ENCODE data around the gene MFAP5. TPM values are rescaled to one million over a fixed set of nuclear protein-coding genes. Genes with fewer than 3 reads are reported as not detected.

The MFAP5 gene, protein sequence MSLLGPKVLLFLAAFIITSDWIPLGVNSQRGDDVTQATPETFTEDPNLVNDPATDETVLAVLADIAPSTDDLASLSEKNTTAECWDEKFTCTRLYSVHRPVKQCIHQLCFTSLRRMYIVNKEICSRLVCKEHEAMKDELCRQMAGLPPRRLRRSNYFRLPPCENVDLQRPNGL
- total RNA-seq (2022): not detected in 2 replicates
- percentile 10 among the genes with signal in this experiment for Bru-seq, nascent RNA
- BruChase-seq, experiment 1, labeled RNA remaining after a 6-hour chase: not detected
- percentile 5 among the genes with signal in this experiment for BruChase-seq, experiment 2, labeled RNA remaining after a 2-hour chase
- long read RNA-seq, partial matches to known transcripts: 1 of 1 reads
- long read RNA-seq, other reads (novel, unspliced or antisense): 0 of 1 reads

DNA sequence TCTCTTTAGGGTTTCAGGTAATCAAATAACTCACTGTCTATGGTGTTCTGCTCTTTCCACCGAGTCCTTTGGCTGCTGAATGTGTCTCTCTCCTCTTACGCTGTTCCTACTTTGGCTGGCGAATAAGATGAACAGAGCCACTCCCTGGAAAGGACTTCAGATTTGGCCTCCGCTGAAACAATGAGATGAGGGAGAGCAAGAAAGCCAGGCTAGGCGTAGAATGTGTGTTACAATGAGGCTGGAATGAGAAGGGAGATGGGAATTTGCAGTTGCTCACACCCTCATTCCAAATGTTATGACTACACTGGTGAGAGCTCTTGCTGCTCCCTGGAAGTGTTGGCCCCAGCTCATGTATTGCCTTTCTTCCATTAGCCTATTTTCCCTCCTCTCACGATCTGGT lies at the start of gene MFAP5:
TSS of gene MFAP5 (minus strand) at position 234 of the 400 bp plus-strand sequence. CDS start 722 bp downstream, outside the sequence.
- H3K4me3 Mint-ChIP-seq (ENCODE audit: low read depth, unreplicated experiment): no peak within 1 kb of the TSS
- peaks cover 13% of the 10 kb centered on the region for H3K27me3 Mint-ChIP-seq (ENCODE audit: unreplicated experiment)
- H3K27ac Mint-ChIP-seq (ENCODE audit: unreplicated experiment): no peak within 1 kb of the TSS
- H3K4me1 Mint-ChIP-seq (ENCODE audit: low read depth, unreplicated experiment): no peaks in the 10 kb centered on the region
- CTCF ChIA-PET: no interaction called here
- TF ChIP-seq, protein P1, sequence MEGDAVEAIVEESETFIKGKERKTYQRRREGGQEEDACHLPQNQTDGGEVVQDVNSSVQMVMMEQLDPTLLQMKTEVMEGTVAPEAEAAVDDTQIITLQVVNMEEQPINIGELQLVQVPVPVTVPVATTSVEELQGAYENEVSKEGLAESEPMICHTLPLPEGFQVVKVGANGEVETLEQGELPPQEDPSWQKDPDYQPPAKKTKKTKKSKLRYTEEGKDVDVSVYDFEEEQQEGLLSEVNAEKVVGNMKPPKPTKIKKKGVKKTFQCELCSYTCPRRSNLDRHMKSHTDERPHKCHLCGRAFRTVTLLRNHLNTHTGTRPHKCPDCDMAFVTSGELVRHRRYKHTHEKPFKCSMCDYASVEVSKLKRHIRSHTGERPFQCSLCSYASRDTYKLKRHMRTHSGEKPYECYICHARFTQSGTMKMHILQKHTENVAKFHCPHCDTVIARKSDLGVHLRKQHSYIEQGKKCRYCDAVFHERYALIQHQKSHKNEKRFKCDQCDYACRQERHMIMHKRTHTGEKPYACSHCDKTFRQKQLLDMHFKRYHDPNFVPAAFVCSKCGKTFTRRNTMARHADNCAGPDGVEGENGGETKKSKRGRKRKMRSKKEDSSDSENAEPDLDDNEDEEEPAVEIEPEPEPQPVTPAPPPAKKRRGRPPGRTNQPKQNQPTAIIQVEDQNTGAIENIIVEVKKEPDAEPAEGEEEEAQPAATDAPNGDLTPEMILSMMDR (IDR thresholded peaks at IDR 0.05; ENCODE audit: unreplicated experiment): no peak
- no peaks in the 10 kb centered on the region for H3K36me3 Mint-ChIP-seq (ENCODE audit: insufficient read depth, unreplicated experiment)
- DNase-seq: no peak
- intact Hi-C loops (cut with micrococcal nuclease; ENCODE audit: unreplicated experiment): no loop called here
- no peaks in the 10 kb centered on the region for H3K9me3 Mint-ChIP-seq (ENCODE audit: low read depth, unreplicated experiment)
- no TSS peak for BruUV-seq (replicated peaks)

DNA sequence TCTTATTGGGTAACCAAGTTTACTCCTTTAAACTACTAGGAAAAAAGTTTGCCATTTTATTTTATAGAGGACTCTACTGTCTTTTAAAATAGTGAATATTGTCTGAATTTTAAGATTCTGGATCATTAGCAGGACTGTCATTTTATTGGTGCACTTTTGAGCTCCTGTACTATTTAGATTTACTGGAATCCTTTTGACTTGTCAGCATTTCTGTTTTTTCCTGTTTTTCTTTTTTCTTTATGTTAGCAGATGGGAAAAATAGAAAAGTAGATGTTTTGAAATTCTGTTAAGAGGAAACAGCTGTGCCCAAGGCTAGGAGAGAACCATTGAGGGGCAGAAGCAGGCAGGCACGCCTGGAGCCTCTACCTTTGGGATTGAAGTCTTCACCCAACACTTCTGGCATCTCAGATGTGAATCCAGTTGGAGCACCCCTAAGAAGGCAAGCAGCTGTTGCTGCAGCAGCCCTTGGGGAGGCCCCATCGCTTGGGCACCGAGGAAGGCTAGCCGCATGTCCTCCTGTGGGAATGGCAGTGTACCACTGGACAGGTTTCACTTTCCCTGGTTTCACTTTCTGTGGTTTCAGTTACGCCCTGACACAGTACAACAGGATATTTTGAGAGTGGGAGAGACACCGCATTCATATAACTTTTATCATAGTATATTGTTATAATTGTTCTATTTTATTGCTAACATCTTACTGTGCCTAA lies 46.7 kb upstream of the MFAP5 start:
- Mint-ChIP-seq H3K4me3 (ENCODE audit: low read depth, unreplicated experiment) (peak overlapping the region; percentile 58), H3K9me3 (ENCODE audit: low read depth, unreplicated experiment) (no peaks in the 10 kb centered on the region), H3K27ac (ENCODE audit: unreplicated experiment) (no peak overlapping the region), H3K27me3 (ENCODE audit: unreplicated experiment) (no peaks in the 10 kb centered on the region), H3K36me3 (ENCODE audit: insufficient read depth, unreplicated experiment) (peaks cover 5% of the 10 kb centered on the region), H3K4me1 (ENCODE audit: low read depth, unreplicated experiment) (no peaks in the 10 kb centered on the region)
- TF ChIP-seq, protein P1 (IDR thresholded peaks at IDR 0.05; ENCODE audit: unreplicated experiment): no peak
- DNase-seq: peak; percentile 37
- BruUV-seq (replicated peaks): no TSS peak
- intact Hi-C loops (cut with micrococcal nuclease; ENCODE audit: unreplicated experiment): no loop called here
- CTCF ChIA-PET: interaction anchor here (0.6 kb wide), 1 partner anchor 36 kb away, joined by 3 read pairs; no protein-coding TSS in a partner anchor

DNA sequence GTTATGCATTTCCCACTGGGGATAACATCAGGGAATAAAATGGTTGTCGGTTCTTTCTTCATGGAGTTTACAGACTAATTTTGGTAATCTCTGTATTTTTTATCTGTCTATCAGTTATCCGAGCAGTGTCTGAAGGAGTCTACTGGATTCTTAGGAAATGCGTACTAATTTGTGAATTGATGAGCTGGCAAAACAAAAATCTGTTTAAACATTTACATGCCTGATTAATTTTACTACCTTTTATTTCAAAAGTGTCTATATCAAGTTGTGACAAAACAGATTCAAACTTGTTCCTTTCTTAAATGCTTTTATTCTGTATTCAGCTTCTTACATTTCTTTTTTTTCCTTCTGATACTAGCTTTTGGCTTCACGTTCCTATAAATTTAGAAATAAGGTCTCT lies 39.5 kb upstream of the MFAP5 start:
- no peak overlapping the region for H3K27ac Mint-ChIP-seq (ENCODE audit: unreplicated experiment)
- CTCF ChIA-PET: no interaction called here
- no TSS peak for BruUV-seq (replicated peaks)

DNA sequence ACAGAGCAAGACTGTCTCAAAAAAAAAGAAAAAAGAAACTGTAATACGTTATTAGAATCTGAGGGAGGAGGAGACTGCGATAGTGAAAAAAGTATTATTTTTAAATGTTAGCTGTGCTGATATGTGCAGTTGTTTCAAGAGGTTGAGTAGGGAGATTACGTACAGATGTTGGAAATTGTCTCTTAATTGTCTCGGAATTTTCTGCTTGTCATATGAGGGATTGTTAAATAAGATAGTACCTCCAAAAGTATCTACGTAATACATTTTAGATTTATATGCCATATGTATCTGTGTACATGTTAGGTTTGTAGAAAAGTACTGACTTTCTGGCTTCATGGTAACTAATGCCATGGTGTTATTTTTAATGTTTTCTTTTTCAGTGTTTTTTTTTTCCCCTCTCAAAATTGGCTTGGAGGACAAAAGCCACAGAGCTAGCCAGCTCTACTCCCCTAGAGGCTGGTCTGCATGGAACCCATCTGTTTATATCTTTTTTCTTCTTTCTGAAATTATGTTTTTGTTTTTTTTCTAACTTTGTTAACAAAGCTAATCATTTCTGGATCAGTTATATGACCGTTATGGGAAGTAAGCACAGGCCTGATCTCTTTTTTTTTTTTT lies 38.5 kb upstream of the MFAP5 start:
- Mint-ChIP-seq H3K4me1 (ENCODE audit: low read depth, unreplicated experiment) (peaks cover 26% of the 10 kb centered on the region), H3K27me3 (ENCODE audit: unreplicated experiment) (no peaks in the 10 kb centered on the region), H3K27ac (ENCODE audit: unreplicated experiment) (no peak overlapping the region), H3K4me3 (ENCODE audit: low read depth, unreplicated experiment) (no peak overlapping the region), H3K9me3 (ENCODE audit: low read depth, unreplicated experiment) (no peaks in the 10 kb centered on the region), H3K36me3 (ENCODE audit: insufficient read depth, unreplicated experiment) (peaks cover 28% of the 10 kb centered on the region)
- intact Hi-C loops (cut with micrococcal nuclease; ENCODE audit: unreplicated experiment): no loop called here
- TF ChIP-seq, protein P1 (IDR thresholded peaks at IDR 0.05; ENCODE audit: unreplicated experiment): no peak
- DNase-seq: no peak
- CTCF ChIA-PET: interaction anchor here (0.6 kb wide), 1 partner anchor 20 kb away, joined by 4 read pairs; no protein-coding TSS in a partner anchor
- BruUV-seq (replicated peaks): no TSS peak

More for the DNA sequence above, 39.5 kb upstream of the MFAP5 start:
- intact Hi-C loops (cut with micrococcal nuclease; ENCODE audit: unreplicated experiment): no loop called here
- peaks cover 17% of the 10 kb centered on the region for H3K4me1 Mint-ChIP-seq (ENCODE audit: low read depth, unreplicated experiment)
- no peak for DNase-seq
- peaks cover 20% of the 10 kb centered on the region for H3K36me3 Mint-ChIP-seq (ENCODE audit: insufficient read depth, unreplicated experiment)
- no peak overlapping the region for H3K4me3 Mint-ChIP-seq (ENCODE audit: low read depth, unreplicated experiment)
- TF ChIP-seq, protein P1 (IDR thresholded peaks at IDR 0.05; ENCODE audit: unreplicated experiment): no peak
- H3K9me3 Mint-ChIP-seq (ENCODE audit: low read depth, unreplicated experiment): no peaks in the 10 kb centered on the region
- H3K27me3 Mint-ChIP-seq (ENCODE audit: unreplicated experiment): no peaks in the 10 kb centered on the region
